Measurements from ENCODE around the gene TMEM52. TPM values are rescaled to one million over a fixed set of nuclear protein-coding genes. Genes with fewer than 3 reads are reported as not detected.

TMEM52 gene
- total RNA-seq, 4 donors from 2014 or later = 1.7 TPM; not detected in 3

DNA sequence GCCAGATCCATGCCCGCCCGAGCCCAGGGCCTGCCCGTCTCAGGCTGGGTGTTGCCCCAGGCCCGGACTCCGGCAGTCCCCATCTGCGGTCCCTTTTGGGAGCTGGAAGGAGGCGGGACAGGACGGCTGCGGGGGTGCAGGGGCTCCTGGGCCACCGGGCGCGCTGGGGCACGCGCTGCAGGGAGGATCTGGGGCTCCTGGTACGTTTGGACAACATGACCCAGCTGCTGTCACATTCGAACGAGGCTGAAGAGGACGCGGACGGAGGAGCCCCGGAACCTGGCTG lies 10.6 kb downstream of the TMEM52 start:
- Histone ChIP-seq H3K36me3 (no peaks in the 10 kb centered on the region), H3K4me1 (peaks cover 0 to 9% of the 10 kb centered on the region in 2 donors), H3K9me3 (no peaks in the 10 kb centered on the region), H3K4me3 (peak overlapping the region; percentile 44 to 84), H3K27ac (peak overlapping the region; percentile 89 to 93), H3K27me3 (no peaks in the 10 kb centered on the region)
- DNase-seq = no peak
- intact Hi-C loops (cut with DNase I; ENCODE audit: low total_unique reads) = no loop called here
- no peak for TF ChIP-seq POLR2A (IDR thresholded peaks at IDR 0.05)

GRCh38 chr1:1907098-1907736 lies 11.9 kb downstream of the TMEM52 start:
- Histone ChIP-seq H3K27me3 (no peaks in the 10 kb centered on the region), H3K27ac (no peak overlapping the region), H3K9me3 (no peaks in the 10 kb centered on the region), H3K4me1 (peaks cover 0 to 9% of the 10 kb centered on the region in 2 donors), H3K36me3 (no peaks in the 10 kb centered on the region), H3K4me3 (no peak overlapping the region)
- TF ChIP-seq POLR2A (IDR thresholded peaks at IDR 0.05) (no peak), CTCF (IDR thresholded peaks at IDR 0.05) (no peak)
- no peak for DNase-seq
- intact Hi-C loops (cut with DNase I; ENCODE audit: low total_unique reads) = no loop called here

DNA sequence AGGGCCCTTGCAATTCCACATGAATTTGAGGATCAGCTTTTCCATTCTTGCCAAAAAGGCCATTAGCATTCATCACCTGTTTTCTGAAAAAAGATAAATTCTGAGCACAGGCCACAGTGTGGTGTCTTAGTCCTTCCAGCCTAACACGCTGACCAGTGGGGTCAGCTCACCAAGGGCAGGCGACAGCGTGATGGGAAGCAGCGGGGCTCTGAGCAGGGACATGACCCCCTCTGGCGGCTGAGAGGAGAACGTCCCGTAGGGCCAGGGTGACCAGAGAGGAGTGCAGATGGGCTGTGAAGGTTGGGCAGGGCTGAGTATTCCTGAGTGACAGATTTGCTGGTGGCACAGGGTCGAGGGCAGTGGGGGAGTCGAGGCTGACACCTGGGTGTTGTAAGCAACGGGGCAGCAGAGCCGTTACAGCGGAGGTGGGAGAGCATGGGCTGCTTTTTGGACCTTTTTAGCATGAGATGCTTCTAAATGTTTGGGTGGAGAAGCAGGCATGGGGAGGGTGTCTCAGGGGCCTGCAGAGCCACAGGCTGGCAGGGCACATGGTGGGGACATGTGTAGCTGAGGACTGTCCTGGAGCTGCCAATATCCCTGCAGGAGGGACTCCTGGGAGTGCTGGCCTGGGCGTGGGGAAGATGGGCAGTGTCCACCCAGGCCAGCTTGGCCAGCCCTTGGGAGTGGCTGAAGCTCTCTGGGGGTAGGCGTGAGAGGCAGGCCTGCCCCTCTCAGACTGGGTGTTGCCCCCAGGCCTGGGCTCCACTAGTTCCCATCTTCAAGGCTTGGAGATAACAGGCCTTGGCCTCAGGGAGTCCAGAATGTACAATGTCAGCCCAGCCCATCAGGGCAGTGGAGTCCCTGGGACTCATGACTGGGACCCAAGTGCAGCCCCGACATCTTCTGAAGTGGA lies 12.6 kb downstream of the TMEM52 start:
- Histone ChIP-seq H3K9me3 (no peaks in the 10 kb centered on the region), H3K4me3 (no peak overlapping the region), H3K27me3 (no peaks in the 10 kb centered on the region), H3K4me1 (peaks cover 0 to 9% of the 10 kb centered on the region in 2 donors), H3K36me3 (no peaks in the 10 kb centered on the region), H3K27ac (peak overlapping the region in 1 of 2 donors; percentile 19)
- intact Hi-C loops (cut with DNase I; ENCODE audit: low total_unique reads) = no loop called here
- TF ChIP-seq CTCF (IDR thresholded peaks at IDR 0.05) (peak; percentile 79 to 95 (median 90)), POLR2A (IDR thresholded peaks at IDR 0.05) (no peak)
- peak; percentile 80 to 82 for DNase-seq

DNA sequence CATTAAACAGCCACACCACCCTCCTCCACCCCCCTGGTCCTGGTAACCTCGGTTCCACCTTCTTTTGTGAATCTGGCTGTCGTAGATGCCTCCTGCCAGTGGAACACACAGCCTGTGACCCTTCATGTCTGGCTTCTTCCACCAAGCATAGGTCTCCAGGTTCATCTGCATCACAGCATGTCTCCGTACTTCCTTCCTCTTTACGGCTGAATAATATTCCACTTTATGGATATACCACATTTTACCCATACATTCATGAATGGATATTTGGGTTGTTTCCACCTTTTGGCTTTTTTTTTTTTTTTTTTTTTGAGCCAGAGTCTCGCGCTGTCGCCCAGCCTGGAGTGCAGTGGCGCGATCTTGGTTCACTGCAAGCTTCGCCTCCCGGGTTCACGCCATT lies 15.9 kb downstream of the TMEM52 start:
- Histone ChIP-seq H3K4me1 (peaks cover 0 to 6% of the 10 kb centered on the region in 2 donors), H3K27ac (no peak overlapping the region), H3K9me3 (no peaks in the 10 kb centered on the region), H3K4me3 (no peak overlapping the region), H3K27me3 (no peaks in the 10 kb centered on the region), H3K36me3 (no peaks in the 10 kb centered on the region)
- no peak for TF ChIP-seq POLR2A (IDR thresholded peaks at IDR 0.05)
- TF ChIP-seq CTCF (IDR thresholded peaks at IDR 0.05) = no peak
- no peak for DNase-seq
- intact Hi-C loops (cut with DNase I; ENCODE audit: low total_unique reads) = no loop called here

GRCh38 chr1:1901641-1902294 lies 17.3 kb downstream of the TMEM52 start:
- no peak for TF ChIP-seq POLR2A (IDR thresholded peaks at IDR 0.05)
- no peak for TF ChIP-seq CTCF (IDR thresholded peaks at IDR 0.05)
- no peaks in the 10 kb centered on the region for H3K36me3 ChIP-seq
- intact Hi-C loops (cut with DNase I; ENCODE audit: low total_unique reads) = no loop called here
- H3K4me1 ChIP-seq = no peaks in the 10 kb centered on the region
- no peak overlapping the region for H3K4me3 ChIP-seq
- H3K27ac ChIP-seq = no peak overlapping the region
- DNase-seq = no peak
- no peaks in the 10 kb centered on the region for H3K9me3 ChIP-seq
- H3K27me3 ChIP-seq = no peaks in the 10 kb centered on the region
